ENCODE data around the gene ATRIP.

DNA sequence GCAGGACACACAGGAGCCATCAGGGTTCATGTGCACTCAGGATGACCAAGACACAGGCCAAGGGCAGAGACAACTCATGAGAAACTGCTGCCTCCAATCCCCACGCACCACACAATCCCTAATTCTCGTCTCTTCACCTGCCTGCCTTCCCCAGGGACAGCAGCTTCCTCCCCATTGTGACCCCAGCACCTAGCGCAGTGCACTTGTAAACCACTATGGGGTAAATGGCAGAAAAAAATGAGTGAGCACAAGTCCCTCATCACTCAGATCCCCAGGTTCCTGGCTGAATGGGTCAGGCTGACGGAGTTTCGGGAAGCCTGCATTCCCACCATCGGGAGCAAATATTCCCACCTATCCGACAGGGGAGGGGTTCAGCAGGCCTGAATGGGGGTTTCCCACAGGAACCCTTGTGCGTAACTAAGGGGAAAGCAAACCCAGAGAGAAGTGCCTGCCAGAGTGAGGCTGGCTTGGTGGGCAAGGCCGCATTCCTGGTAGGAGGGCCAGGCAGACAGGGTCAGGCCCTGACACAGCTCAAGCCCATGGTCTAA lies 35.4 kb upstream of the ATRIP start:
- TF ChIP-seq POLR2AphosphoS5 (IDR thresholded peaks at IDR 0.05) (no peak), POLR2A (IDR thresholded peaks at IDR 0.05) (no peak)
- TF ChIP-seq, protein P1, sequence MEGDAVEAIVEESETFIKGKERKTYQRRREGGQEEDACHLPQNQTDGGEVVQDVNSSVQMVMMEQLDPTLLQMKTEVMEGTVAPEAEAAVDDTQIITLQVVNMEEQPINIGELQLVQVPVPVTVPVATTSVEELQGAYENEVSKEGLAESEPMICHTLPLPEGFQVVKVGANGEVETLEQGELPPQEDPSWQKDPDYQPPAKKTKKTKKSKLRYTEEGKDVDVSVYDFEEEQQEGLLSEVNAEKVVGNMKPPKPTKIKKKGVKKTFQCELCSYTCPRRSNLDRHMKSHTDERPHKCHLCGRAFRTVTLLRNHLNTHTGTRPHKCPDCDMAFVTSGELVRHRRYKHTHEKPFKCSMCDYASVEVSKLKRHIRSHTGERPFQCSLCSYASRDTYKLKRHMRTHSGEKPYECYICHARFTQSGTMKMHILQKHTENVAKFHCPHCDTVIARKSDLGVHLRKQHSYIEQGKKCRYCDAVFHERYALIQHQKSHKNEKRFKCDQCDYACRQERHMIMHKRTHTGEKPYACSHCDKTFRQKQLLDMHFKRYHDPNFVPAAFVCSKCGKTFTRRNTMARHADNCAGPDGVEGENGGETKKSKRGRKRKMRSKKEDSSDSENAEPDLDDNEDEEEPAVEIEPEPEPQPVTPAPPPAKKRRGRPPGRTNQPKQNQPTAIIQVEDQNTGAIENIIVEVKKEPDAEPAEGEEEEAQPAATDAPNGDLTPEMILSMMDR (IDR thresholded peaks at IDR 0.05), result no peak

Measured in sigmoid colon (tissue), 4 donors.